ENCODE measurements around the gene DCPS.
"Not testable (repeated sequence)": the region's sequence is repeated elsewhere in the genome, so short reads cannot be mapped to it uniquely, and the experiment has no call there.

The DCPS gene

DNA sequence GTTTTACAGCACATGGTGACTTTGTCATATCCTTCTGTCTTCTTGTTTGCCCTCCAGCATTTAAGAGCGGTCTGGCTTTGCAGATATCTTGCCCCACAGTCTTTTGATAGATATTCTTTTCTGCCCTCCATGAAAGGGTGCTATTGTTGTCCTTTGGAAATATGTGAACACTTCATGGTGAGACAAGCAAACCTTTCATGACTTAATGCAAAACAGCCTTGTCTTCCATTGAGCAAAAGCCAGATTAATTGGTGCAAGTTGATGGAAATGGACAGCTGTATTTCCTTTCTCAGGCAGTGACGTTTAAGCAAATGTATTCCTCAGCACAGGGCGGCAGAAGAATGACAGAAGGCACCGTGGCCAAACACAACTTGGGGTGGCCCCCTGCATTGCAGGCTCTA lies 4.4 kb downstream of the DCPS start:
- TF ChIP-seq CTCF (conservative IDR thresholded peaks at IDR 0.05; ENCODE audit: low read depth, low read length), result no peak
- DNase-seq (ENCODE audit: low read depth), result no peak

DNA sequence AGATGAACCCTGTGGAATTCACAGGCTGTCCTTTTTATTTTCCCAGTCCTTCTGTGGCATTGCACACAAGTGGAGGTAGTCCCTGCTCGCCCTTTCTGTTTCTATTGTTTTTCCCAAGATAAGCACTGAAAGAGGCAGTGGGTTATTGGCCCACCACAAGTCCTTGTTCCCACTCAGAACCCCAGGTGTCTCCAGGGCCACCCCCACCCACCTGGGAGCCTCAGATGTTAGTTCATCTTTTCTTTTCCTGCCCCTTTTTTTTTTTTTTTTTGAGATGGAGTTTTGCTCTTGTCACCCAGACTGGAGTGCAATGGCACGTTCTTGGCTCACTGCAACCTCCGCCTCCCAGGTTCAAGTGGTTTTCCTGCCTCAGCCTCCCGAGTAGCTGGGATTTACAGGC lies 4.9 kb downstream of the DCPS start:
- not testable (repeated sequence) for H3K4me3 ChIP-seq (ENCODE audit: low read length); DNase-seq (ENCODE audit: low read depth)

More for the DNA sequence above, 4.4 kb downstream of the DCPS start:
- H3K4me3 ChIP-seq (ENCODE audit: low read length), result no peak overlapping the region

GRCh38 chr11:126310200-126310991 lies 6.5 kb downstream of the DCPS start:
- no peak overlapping the region for H3K4me3 ChIP-seq (ENCODE audit: low read length)
- peak; percentile 92 for TF ChIP-seq CTCF (conservative IDR thresholded peaks at IDR 0.05; ENCODE audit: low read depth, low read length)
- no peak for DNase-seq (ENCODE audit: low read depth)

- no peak for TF ChIP-seq CTCF (conservative IDR thresholded peaks at IDR 0.05; ENCODE audit: low read depth, low read length)
- H3K4me3 ChIP-seq (ENCODE audit: low read length), result no peak overlapping the region
- no peak for DNase-seq (ENCODE audit: low read depth)
Measured at GRCh38 chr11:126310992-126311310, 7.1 kb downstream of the DCPS start.

DNA sequence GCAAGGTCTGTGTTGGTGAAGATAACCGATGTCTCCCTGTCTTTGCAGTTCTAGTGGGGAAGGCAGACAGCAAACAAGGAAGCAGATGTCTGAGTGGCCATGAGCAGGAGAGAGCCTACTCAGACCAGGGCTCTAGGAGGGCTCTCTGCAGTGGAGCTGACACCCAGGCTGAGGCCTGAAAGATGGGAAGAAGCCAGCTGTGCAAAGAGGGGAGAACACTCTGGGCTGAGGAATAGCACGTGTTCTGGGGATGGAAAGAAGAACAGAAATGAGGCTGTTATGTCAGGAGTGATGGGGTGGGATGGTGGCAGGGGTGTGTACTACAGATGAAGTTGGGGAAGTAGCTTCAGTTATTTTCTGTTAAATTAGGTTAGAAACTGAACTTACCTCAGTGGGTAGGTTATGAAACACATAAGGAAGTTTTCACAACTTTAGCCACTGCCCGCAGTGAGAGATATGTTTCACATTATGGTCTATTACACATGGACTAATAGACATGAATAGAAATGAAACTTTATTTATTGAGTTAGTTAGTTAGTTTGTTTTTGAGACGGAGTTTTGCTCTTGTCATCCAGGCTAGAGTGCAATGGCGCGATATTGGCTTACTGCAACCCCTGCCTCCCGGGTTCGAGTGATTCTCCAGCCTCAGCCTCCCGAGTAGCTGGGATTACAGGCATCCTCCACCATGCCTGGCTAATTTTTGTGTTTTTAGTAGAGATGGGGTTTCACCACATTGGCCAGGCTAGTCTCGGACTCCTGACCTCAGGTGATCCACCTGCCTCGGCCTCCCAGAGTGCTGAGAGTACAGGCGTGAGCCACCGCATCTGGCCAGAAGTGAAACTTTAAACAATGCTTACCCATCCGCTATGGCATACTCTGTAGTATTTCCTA lies 7.8 kb downstream of the DCPS start:
- TF ChIP-seq CTCF (conservative IDR thresholded peaks at IDR 0.05; ENCODE audit: low read depth, low read length), result no peak
- no peak overlapping the region for H3K4me3 ChIP-seq (ENCODE audit: low read length)
- no peak for DNase-seq (ENCODE audit: low read depth)

GRCh38 chr11:126312961-126313360 lies 9.1 kb downstream of the DCPS start:
- no peak for TF ChIP-seq CTCF (conservative IDR thresholded peaks at IDR 0.05; ENCODE audit: low read depth, low read length)
- H3K4me3 ChIP-seq (ENCODE audit: low read length), result no peak overlapping the region
- DNase-seq (ENCODE audit: low read depth), result no peak

GRCh38 chr11:126313826-126314225 lies 10.0 kb downstream of the DCPS start:
- no peak overlapping the region for H3K4me3 ChIP-seq (ENCODE audit: low read length)
- no peak for TF ChIP-seq CTCF (conservative IDR thresholded peaks at IDR 0.05; ENCODE audit: low read depth, low read length)
- DNase-seq (ENCODE audit: low read depth), result no peak

Measured in retinal pigment epithelial cell (primary cell).